Mucosa of stomach (tissue), 1 donor: Measurements from ENCODE around the gene GMEB2.
"Not testable (repeated sequence)": the region's sequence is repeated elsewhere in the genome, so short reads cannot be mapped to it uniquely, and the experiment has no call there.

ENCODE experiments used
- H3K27me3 ChIP-seq: one replicate; pipeline ENCODE4 v1.7.0; 2013; ENCODE audit warnings: mild to moderate bottlenecking, low read length; ENCODE audit not compliant: control insufficient read depth, insufficient read depth
- H3K36me3 ChIP-seq: one replicate; pipeline ENCODE4 v1.7.0; 2013; ENCODE audit warnings: low read length; ENCODE audit not compliant: control insufficient read depth, insufficient read depth
- H3K4me1 ChIP-seq: one replicate; pipeline ENCODE4 v1.7.0; 2013; ENCODE audit warnings: mild to moderate bottlenecking, low read length; ENCODE audit not compliant: control insufficient read depth, insufficient read depth
- H3K4me3 ChIP-seq: one replicate; pipeline ENCODE4 v1.7.0; 2013; ENCODE audit warnings: low read length
- H3K9ac ChIP-seq: one replicate; pipeline ENCODE4 v1.7.0; 2013; ENCODE audit warnings: mild to moderate bottlenecking, low read length, moderate library complexity
- H3K9me3 ChIP-seq: one replicate; pipeline ENCODE4 v1.7.0; 2013; ENCODE audit warnings: mild to moderate bottlenecking, low read length, moderate library complexity; ENCODE audit not compliant: control insufficient read depth
- donor health status: Pancreatic carcinoma.

Gene GMEB2

DNA sequence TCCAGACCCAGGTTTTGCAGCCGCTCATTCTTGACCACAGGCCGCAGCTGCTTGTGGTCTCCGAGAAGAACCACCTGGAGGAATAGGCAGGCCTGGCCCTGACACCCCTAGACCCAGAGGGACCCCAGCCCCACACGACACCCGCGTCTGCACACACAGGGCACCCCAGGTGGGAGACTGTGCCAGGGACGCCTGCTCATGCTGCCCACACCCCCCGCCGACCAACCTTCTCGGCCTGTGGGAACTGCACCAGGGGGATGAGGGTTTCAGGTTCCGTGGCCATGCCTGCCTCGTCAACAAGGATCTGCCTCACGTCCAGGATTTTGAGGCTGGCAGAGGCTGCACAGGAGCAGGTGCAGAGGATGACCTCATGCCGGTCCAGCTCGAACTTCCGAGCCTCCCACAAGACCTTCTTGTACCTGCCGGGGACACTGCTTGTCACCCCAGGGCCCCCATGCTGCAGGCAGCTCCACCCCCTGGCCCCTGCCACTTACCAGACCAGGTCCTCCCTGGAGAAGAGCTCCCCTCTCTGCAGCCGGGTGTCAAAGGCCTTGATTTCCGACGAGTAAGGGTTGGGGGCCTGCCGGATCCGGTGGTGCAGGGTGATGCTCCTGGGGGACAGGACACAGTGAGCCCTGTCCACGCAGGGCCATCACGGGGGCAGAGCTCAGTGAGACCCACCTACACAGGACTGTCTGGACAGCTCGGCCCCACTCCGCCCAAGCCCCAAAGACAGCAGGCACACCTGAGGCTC lies 65.9 kb downstream of the GMEB2 start:
- Histone ChIP-seq H3K4me3 (no peak overlapping the region), H3K4me1 (no peaks in the 10 kb centered on the region), H3K36me3 (peaks cover 21% of the 10 kb centered on the region), H3K9me3 (no peaks in the 10 kb centered on the region), H3K27me3 (no peaks in the 10 kb centered on the region), H3K9ac (no peak overlapping the region)

DNA sequence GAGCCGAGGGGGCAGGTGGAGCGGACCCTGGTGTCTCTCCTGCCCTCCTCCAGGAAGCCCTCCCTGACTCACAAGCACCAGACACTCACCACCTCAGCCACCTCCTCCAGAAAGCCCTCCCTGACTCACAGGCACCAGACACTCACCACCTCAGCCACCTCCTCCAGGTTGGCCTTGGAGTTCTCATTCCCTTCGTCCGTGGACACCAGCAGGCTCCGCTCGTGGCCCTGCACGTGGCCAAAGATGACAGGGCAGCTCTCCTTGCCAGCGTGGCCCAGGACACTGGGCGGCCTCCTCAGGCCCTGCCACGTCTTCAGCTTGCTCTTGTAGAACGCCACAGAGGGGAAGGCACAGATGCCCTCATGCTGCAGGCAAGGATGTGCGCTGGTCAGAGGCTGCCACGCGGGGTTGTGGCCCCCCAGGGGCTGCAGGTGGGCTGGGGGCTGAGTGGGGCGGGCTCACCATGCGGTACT lies 66.5 kb downstream of the GMEB2 start:
- Histone ChIP-seq H3K27me3 (peaks cover 3% of the 10 kb centered on the region), H3K4me1 (no peaks in the 10 kb centered on the region), H3K9ac (no peak overlapping the region), H3K36me3 (peaks cover 21% of the 10 kb centered on the region), H3K4me3 (no peak overlapping the region), H3K9me3 (no peaks in the 10 kb centered on the region)

DNA sequence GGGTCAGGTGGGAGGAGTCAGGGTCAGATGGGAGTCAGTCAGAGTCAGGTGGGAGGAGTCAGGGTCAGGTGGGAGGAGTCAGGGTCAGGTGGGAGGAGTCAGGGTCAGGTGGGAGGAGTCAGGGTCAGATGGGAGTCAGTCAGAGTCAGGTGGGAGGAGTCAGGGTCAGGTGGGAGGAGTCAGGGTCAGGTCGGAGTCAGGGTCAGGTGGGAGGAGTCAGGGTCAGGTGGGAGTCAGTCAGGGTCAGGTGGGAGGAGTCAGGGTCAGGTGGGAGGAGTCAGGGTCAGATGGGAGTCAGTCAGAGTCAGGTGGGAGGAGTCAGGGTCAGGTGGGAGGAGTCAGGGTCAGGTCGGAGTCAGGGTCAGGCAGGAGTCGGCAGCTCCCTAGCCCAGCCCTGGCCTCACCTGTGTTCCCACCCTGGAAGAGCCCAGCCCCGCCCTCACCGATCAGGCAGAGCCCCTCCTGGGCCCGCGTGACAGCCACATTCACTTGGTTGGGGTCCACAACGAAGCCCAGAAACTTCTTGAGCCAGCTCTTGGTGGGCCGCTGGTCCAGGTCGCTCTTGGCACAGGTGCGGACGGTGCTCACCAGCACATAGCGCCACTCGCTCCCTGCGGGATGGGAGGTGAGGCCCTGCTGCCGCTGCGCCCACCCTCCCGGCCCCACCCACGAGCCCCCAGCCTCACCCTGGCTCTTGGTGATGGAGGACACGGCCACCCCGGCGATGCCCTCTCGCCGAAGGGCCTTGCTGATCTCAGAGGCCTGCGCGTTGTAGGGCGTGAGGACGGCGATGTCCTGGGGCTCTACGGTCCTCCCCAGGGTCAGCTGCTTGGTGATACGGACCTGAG lies 67.2 kb downstream of the GMEB2 start:
- H3K36me3 ChIP-seq, result peaks cover 21% of the 10 kb centered on the region
- H3K9me3 ChIP-seq, H3K27me3 ChIP-seq, H3K4me3 ChIP-seq, H3K9ac ChIP-seq, H3K4me1 ChIP-seq: not testable (repeated sequence)

DNA sequence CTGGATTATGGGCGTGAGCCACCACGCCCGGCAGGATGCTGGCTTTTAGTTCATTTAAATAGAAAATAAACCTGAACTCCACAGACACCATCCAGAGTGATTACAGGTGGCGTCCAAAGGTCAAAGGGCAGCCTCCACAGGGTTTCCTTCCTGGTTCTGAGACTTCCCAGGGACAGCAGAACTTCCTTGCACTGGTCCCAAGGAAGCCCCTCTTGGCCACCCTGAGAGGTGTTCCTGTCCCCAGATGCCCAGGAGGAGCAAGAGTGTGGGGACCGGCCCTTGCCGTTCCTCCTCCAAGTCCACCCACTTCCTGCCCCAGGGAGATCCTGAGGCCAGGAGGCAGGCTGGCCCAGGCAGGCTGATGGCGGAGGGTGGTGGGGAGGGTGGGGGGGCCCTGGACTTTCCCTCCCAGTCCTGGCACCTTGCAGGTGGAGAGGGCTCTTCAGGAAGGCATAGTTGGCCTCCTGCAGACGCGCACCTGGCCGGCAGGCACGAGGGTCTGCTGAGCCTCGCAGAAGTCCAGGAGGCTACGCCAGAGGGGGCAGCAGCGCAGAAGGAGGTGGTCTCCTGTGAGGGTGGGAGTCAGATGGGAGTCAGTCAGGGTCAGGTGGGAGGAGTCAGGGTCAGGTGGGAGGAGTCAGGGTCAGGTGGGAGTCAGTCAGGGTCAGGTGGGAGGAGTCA lies 68.0 kb downstream of the GMEB2 start:
- H3K27me3 ChIP-seq, result peaks cover 3% of the 10 kb centered on the region
- H3K9me3 ChIP-seq, result no peaks in the 10 kb centered on the region
- peaks cover 21% of the 10 kb centered on the region for H3K36me3 ChIP-seq

DNA sequence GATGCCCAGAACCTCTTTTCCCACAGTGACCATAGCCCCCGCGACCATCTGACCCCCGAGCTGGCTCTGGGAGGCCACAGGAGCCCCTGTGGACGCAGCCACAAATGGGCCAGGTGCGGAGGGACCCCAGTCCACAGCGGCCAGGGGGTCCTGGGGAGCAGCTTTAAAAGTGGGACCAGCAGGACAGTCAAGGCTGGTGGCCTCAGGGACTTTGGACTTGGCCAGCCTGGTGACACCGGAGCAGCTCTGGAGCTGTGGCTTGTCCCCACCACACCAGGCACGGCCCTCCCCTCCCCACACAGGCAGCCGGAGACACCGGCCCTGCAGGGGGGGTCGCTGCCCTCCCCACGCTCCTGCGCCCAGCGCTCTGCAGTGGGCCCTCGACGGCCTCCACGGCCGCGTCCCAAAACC lies 69.4 kb downstream of the GMEB2 start:
- Histone ChIP-seq H3K4me3 (no peak overlapping the region), H3K36me3 (peaks cover 16% of the 10 kb centered on the region), H3K4me1 (peaks cover 20% of the 10 kb centered on the region), H3K9me3 (no peaks in the 10 kb centered on the region), H3K9ac (no peak overlapping the region), H3K27me3 (peaks cover 3% of the 10 kb centered on the region)

More for the DNA sequence above, 68.0 kb downstream of the GMEB2 start:
- Histone ChIP-seq H3K4me1 (peaks cover 8% of the 10 kb centered on the region), H3K9ac (no peak overlapping the region), H3K4me3 (no peak overlapping the region)

DNA sequence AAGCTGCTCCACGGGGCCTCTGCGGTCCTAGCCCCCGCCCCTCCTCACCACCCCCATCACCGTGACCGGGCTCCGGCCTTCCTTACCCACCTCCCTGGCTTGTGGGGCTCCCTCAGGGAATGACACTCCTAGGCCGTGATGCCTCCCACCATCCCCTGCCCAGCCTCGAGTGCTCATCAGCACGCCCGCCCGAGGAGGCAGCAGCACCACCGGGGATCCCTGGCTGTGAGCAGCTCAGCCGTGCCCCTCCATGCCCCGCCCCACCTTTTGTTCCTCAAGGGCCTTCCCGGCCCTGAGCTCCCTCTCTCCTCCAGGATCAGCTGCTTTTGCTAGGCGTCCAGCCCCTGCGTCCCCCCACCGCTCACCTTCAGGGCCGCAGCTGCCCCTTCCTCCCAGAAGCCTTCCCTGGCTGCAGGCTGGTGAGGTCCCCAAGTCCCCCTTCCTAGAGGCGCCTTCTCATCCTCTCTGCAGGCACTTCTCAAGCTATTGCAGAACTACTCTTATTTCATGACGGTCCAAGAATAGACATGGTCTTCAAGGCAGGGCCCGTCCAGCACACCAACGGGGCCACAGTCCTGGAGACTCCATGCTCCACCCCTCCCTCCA lies 69.9 kb downstream of the GMEB2 start:
- H3K9ac ChIP-seq, result no peak overlapping the region
- peaks cover 3% of the 10 kb centered on the region for H3K27me3 ChIP-seq

DNA sequence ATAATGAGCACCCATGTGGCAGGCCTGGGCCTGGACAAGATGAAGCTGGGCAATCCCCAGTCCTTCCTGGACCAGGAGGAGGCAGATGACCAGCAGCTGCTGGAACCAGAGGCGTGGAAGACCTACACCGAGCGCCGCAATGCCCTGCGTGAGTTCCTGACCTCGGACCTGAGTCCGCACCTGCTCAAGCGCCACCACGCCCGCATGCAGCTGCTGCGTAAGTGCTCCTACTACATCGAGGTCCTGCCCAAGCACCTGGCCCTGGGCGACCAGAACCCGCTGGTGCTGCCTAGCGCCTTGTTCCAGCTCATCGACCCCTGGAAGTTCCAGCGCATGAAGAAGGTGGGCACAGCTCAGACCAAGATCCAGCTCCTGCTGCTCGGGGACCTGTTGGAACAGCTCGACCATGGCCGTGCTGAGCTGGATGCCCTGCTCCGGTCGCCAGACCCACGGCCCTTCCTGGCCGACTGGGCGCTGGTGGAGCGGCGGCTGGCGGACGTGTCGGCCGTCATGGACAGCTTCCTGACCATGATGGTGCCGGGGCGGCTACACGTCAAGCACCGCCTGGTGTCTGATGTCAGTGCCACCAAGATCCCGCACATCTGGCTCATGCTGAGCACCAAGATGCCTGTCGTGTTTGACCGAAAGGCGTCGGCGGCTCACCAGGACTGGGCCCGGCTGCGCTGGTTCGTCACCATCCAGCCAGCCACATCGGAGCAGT lies 71.1 kb downstream of the GMEB2 start:
- Histone ChIP-seq H3K4me3 (no peak overlapping the region), H3K4me1 (peaks cover 20% of the 10 kb centered on the region), H3K27me3 (peaks cover 8% of the 10 kb centered on the region), H3K9me3 (no peaks in the 10 kb centered on the region), H3K9ac (no peak overlapping the region), H3K36me3 (peaks cover 6% of the 10 kb centered on the region)

More for the DNA sequence above, 69.9 kb downstream of the GMEB2 start:
- H3K9me3 ChIP-seq, result no peaks in the 10 kb centered on the region
- peaks cover 20% of the 10 kb centered on the region for H3K4me1 ChIP-seq
- no peak overlapping the region for H3K4me3 ChIP-seq
- H3K36me3 ChIP-seq, result peaks cover 12% of the 10 kb centered on the region

DNA sequence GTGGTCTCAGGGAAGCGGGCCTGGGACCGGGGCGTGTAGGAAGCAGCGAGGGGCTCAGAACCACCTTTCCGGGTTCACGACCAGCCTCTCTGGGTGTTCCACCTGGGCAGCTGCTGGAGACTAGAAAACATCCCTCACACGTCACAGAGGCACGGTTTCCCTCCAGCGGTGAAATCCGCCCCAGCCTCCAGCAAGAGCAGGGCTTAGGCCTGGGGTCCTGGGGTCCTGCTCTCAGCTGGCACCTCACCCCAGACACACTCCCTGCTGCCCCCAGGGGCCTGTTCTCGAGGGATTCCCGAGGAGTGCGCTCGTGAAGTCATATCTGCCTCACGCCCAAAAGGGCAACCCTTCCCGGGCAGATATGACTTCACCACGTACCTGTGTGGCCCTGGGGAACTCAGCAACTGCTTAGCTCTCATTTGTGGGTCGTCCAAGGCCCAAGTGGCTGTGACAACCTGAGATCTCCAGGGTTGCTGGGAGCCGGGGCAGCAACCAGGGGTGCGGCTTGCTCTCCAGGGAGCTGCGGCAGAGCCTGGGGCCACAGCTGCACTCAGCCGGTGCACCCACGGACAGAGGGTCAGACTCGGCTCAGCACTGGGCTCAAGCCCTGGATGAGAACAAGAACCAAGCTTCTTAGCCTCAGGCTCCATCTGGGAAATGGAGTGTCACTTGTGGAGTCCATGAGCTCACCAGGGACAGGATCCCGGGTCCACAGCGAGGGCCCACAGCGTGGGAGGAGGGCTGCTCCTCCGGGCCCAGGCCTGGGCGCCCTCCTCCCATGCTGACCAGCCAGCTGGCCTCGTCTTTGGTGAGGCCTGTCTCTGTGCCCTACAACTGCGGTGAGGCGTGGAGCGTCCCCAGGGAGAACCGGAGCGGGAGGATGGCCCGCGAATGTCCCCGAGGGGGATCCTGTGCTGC lies 72.3 kb downstream of the GMEB2 start:
- H3K4me1 ChIP-seq, result peaks cover 20% of the 10 kb centered on the region
- H3K9ac ChIP-seq, result peak overlapping the region; percentile 34
- H3K36me3 ChIP-seq, result no peaks in the 10 kb centered on the region
- peaks cover 8% of the 10 kb centered on the region for H3K27me3 ChIP-seq
- H3K4me3 ChIP-seq, result no peak overlapping the region
- no peaks in the 10 kb centered on the region for H3K9me3 ChIP-seq

DNA sequence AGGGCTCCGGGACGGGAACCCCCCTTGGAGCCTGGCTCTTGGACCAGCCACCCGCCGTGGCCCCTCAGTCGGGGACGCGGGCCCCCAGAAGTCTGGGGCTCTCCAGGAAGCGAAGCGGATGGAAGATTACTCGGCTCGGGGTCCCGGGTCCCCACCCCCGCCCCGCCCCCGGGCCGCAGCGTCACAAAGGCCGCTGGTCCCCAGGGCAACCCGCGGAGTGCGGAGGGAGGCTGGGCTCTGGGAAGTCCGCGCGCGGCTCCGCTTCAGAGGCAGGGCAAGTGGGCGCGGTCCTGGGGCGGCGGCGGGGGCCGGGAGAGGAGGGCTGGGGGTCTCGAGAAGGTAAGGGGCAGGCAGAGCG lies 73.0 kb downstream of the GMEB2 start, which contains the start of gene FNDC11:
Gene FNDC11, plus strand, starts transcription at position 227 of the 358 bp plus-strand sequence. CDS start 1,505 bp downstream, outside the sequence.
- H3K9ac ChIP-seq, result peak within 1 kb of the TSS; percentile 39
- peak within 1 kb of the TSS; percentile 8 for H3K4me3 ChIP-seq
- peaks cover 12% of the 10 kb centered on the region for H3K27me3 ChIP-seq
- H3K9me3 ChIP-seq, result no peaks in the 10 kb centered on the region
- H3K4me1 ChIP-seq, result peaks cover 20% of the 10 kb centered on the region
- no peaks in the 10 kb centered on the region for H3K36me3 ChIP-seq

DNA sequence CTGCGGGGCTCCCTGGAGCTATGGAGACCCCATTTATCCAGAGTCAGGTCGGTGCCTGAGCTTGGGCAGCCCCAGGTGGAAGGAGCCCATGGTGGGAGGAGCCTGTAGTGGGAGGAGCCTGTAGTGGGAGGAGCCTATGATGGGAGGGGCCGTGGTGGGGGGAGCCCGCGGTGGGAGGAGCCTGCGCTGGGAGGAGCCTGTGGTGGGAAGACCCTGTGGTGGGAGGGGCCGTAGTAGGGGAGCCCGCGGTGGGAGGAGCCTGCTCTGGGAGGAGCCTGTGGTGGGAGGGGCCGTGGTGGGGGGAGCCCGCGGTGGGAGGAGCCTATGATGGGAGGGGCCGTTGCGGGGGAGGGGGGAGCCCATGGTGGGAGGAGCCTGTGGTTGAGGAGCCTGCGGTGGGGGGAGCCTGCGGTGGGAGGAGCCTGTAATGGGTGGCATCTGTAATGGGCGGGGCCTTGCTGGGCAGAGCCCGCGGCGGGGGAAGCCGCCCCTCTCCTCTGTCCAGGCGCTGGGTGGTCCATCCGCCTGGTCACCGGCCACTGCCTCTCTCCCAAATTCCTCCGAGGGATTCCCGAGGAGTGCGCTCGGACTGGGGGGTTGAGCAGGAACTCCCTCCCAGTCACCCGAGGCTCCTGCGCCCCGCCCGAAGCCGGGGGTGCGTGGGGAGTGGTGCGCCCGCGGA lies 73.5 kb downstream of the GMEB2 start:
- Histone ChIP-seq H3K27me3 (peaks cover 17% of the 10 kb centered on the region), H3K4me3 (peak overlapping the region; percentile 8), H3K9ac (peak overlapping the region; percentile 39), H3K4me1 (peaks cover 20% of the 10 kb centered on the region), H3K36me3 (no peaks in the 10 kb centered on the region), H3K9me3 (no peaks in the 10 kb centered on the region)
